Activated CD4-positive, alpha-beta memory T cell treated with anti-CD3 and anti-CD28 coated beads, Interleukin-2, amount 10 ng/mL, durations not matched to agents 7 days and 5 days (primary cell): ENCODE data around the gene OR10W1. TPM values are rescaled to one million over a fixed set of nuclear protein-coding genes. Genes with fewer than 3 reads are reported as not detected.

ENCODE experiments used
- CTCF ChIA-PET: fragments of 350-600 bp; sonication (Branson Sonifier 250); formaldehyde crosslinking; loops from one replicate; lab custom pipeline; 2021; ENCODE audit warnings: antibody characterized with exemption, inconsistent platforms; lab: Charles Lee
- POLR2A ChIA-PET: fragments of 350-600 bp; sonication (Branson Sonifier 250); formaldehyde crosslinking; loops from one replicate; lab custom pipeline; 2021; ENCODE audit warnings: antibody characterized with exemption; lab: Charles Lee
- DNase-seq: peaks from one replicate; pipeline ENCODE4 v3.0.0-alpha.2; 2020
- H3K27ac Mint-ChIP-seq: one replicate; pipeline ENCODE4 v1.8.0; 2021; ENCODE audit warnings: mild to moderate bottlenecking, mixed read lengths
- H3K27me3 Mint-ChIP-seq: one replicate; pipeline ENCODE4 v1.8.0; 2021; ENCODE audit warnings: mixed read lengths
- H3K36me3 Mint-ChIP-seq: one replicate; pipeline ENCODE4 v1.8.0; 2021; ENCODE audit warnings: low read depth, mixed read lengths
- H3K4me1 Mint-ChIP-seq: one replicate; pipeline ENCODE4 v1.8.0; 2021; ENCODE audit warnings: mixed read lengths
- H3K4me3 Mint-ChIP-seq: one replicate; pipeline ENCODE4 v1.8.0; 2021; ENCODE audit warnings: mild to moderate bottlenecking, mixed read lengths
- H3K9me3 Mint-ChIP-seq: one replicate; pipeline ENCODE4 v1.8.0; 2021; ENCODE audit warnings: mixed read lengths
- total RNA-seq, 2 experiments: library from RNA; stranded (reverse); gene quantifications; one replicate each; pipeline ENCODE4 v1.2.3, GENCODE V29; 2021

The OR10W1 gene, protein sequence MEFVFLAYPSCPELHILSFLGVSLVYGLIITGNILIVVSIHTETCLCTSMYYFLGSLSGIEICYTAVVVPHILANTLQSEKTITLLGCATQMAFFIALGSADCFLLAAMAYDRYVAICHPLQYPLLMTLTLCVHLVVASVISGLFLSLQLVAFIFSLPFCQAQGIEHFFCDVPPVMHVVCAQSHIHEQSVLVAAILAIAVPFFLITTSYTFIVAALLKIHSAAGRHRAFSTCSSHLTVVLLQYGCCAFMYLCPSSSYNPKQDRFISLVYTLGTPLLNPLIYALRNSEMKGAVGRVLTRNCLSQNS
- total RNA-seq, result not detected

DNA sequence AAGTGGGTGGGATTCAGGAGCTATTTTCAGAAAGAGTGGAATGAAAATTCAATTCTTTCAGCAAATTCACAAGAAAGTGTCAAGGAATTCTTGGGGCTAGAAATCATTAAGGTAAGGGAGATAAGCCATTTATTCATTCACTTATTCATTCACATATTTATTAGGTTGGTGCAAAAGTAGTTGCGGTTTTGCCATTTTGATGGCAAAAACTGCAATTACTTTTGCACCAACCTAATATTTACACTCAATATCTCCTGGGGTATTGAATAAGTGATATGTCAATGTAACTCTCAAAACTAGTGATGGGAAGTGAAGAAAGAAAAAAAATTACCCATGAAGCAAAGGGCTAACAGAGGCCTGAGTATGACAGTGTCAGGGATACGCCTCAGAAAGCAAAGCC is at the start of gene OR10W1:
Gene OR10W1 (minus strand): TSS at position 119 of the 400 bp plus-strand sequence. CDS start 402 bp downstream, outside the sequence.
- Mint-ChIP-seq H3K4me3 (no peak within 1 kb of the TSS), H3K4me1 (no peaks in the 10 kb centered on the region), H3K36me3 (no peaks in the 10 kb centered on the region), H3K27me3 (no peaks in the 10 kb centered on the region), H3K9me3 (no peaks in the 10 kb centered on the region), H3K27ac (no peak within 1 kb of the TSS)
- no peak for DNase-seq
- ChIA-PET CTCF (no interaction called here), POLR2A (no interaction called here)

GRCh38 chr11:58316142-58316541 is 48.1 kb upstream of the OR10W1 start:
- no peaks in the 10 kb centered on the region for H3K36me3 Mint-ChIP-seq
- ChIA-PET POLR2A (no interaction called here), CTCF (no interaction called here)

GRCh38 chr11:58301576-58301975 is 33.5 kb upstream of the OR10W1 start:
- Mint-ChIP-seq H3K4me3 (no peak overlapping the region), H3K27me3 (no peaks in the 10 kb centered on the region), H3K4me1 (no peaks in the 10 kb centered on the region), H3K9me3 (no peaks in the 10 kb centered on the region), H3K27ac (no peak overlapping the region), H3K36me3 (no peaks in the 10 kb centered on the region)
- DNase-seq, result no peak
- ChIA-PET POLR2A (no interaction called here), CTCF (no interaction called here)

More at GRCh38 chr11:58316142-58316541, 48.1 kb upstream of the OR10W1 start:
- no peak overlapping the region for H3K4me3 Mint-ChIP-seq
- H3K9me3 Mint-ChIP-seq, result no peaks in the 10 kb centered on the region
- no peak overlapping the region for H3K27ac Mint-ChIP-seq
- H3K4me1 Mint-ChIP-seq, result no peaks in the 10 kb centered on the region
- no peak for DNase-seq
- no peaks in the 10 kb centered on the region for H3K27me3 Mint-ChIP-seq

DNA sequence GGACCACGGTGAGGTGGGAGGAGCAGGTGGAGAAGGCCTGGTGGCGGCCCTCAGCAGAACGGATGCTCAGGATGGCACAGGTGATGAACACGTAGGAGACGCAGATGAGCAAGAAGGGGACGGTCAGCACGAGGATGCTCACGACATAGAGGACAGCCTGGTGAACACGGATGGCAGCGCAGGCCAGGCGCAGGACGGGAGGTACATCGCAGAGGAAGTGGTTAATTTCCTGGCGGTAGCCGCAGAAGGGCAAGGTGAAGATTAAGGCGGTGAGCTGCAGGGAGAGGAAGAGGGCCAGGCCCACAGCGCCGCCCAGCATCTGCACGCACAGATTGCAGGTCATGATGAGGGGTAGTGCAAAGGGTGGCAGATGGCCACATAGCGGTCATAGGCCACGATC is 24.0 kb upstream of the OR10W1 start:
- no peak overlapping the region for H3K27ac Mint-ChIP-seq
- no peaks in the 10 kb centered on the region for H3K9me3 Mint-ChIP-seq
- ChIA-PET POLR2A (no interaction called here), CTCF (no interaction called here)
- H3K27me3 Mint-ChIP-seq, result no peaks in the 10 kb centered on the region
- H3K4me1 Mint-ChIP-seq, result no peaks in the 10 kb centered on the region
- H3K4me3 Mint-ChIP-seq, result no peak overlapping the region
- no peaks in the 10 kb centered on the region for H3K36me3 Mint-ChIP-seq
- DNase-seq, result no peak

- Mint-ChIP-seq H3K27ac (no peak overlapping the region), H3K4me1 (no peaks in the 10 kb centered on the region), H3K36me3 (no peaks in the 10 kb centered on the region), H3K4me3 (no peak overlapping the region), H3K27me3 (no peaks in the 10 kb centered on the region), H3K9me3 (no peaks in the 10 kb centered on the region)
- ChIA-PET CTCF (no interaction called here), POLR2A (no interaction called here)
- DNase-seq, result no peak
These were observed 21.2 kb upstream of the OR10W1 start for GRCh38 chr11:58289266-58289665.

- Mint-ChIP-seq H3K4me1 (no peaks in the 10 kb centered on the region), H3K27me3 (no peaks in the 10 kb centered on the region), H3K9me3 (no peaks in the 10 kb centered on the region), H3K27ac (no peak overlapping the region), H3K4me3 (no peak overlapping the region), H3K36me3 (no peaks in the 10 kb centered on the region)
- POLR2A ChIA-PET, result no interaction called here
- no peak for DNase-seq
- CTCF ChIA-PET, result no interaction called here
These were observed 18.2 kb upstream of the OR10W1 start for GRCh38 chr11:58286249-58286648.

DNA sequence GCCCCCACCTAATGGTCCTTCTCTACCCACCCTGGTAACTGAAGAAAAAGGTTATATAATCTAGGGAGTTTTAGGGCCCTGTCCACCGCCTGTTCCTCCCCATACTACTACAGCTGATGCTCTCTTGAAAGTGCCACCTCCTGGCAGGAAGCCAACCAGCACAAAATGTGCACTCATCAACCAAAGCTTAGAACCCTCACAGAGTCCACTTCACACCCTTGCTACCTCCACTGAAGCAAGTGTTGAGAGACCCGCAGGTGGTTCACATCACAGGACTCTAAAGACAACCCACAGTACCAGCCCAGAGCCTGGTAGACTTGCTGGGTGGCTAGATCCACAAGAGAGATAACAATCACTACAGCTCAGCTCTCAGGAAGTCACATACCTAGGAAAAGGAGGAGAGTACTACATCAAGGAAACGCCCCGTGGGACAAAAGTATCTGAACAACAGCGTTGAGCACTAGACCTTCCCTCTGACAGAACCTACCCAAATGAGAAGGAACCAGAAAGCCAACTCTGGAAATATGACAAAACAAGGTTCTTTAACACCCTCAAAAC is 17.5 kb upstream of the OR10W1 start:
- Mint-ChIP-seq H3K36me3 (no peaks in the 10 kb centered on the region), H3K27me3 (no peaks in the 10 kb centered on the region), H3K9me3 (no peaks in the 10 kb centered on the region), H3K27ac (no peak overlapping the region), H3K4me3 (no peak overlapping the region), H3K4me1 (no peaks in the 10 kb centered on the region)
- no peak for DNase-seq
- ChIA-PET CTCF (no interaction called here), POLR2A (no interaction called here)

DNA sequence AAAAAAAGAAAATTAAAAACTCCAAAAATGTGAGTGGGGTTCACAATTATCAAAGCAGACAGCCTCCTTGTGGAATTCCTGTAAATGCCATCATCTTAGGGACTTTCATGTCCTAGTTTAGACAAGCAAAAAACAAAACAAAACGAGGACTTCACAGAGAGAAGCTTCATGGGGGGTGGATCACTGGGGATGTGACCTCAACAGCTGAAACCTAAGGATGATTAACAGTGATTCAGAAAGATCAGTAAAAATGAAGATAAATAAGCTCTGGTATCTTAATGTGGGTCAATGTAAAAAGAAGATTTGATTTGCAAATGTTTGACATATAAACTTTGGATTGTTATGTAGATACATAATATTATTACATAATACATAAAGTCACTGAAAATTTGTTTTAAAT is 8.1 kb upstream of the OR10W1 start:
- ChIA-PET POLR2A (no interaction called here), CTCF (no interaction called here)
- H3K4me3 Mint-ChIP-seq, result no peak overlapping the region
- H3K36me3 Mint-ChIP-seq, result no peaks in the 10 kb centered on the region
- H3K27ac Mint-ChIP-seq, result no peak overlapping the region
- peaks cover 2% of the 10 kb centered on the region for H3K9me3 Mint-ChIP-seq
- peaks cover 3% of the 10 kb centered on the region for H3K27me3 Mint-ChIP-seq
- no peaks in the 10 kb centered on the region for H3K4me1 Mint-ChIP-seq
- DNase-seq, result no peak

DNA sequence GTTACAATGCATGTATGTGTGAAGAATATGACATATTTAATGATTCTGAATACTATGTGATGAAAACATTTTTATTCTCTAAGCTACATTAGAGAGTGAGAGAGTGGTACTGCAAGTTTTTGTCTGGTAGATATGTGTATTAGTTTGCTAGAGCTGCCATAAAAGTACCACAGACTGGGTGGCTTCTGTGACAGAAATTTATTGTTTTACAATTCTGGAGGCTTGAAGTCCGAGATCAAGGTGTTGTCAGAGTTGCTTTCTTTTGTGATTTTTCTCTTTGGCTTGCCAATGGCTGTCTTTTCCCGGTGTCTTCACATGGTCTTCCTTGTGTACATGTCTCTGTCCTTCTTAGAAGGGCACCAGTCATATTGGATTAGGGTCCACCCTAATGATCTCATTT is 6.9 kb upstream of the OR10W1 start:
- CTCF ChIA-PET, result no interaction called here
- Mint-ChIP-seq H3K4me3 (no peak overlapping the region), H3K27me3 (peaks cover 3% of the 10 kb centered on the region), H3K36me3 (no peaks in the 10 kb centered on the region), H3K9me3 (peaks cover 2% of the 10 kb centered on the region), H3K4me1 (no peaks in the 10 kb centered on the region), H3K27ac (no peak overlapping the region)
- no peak for DNase-seq
- POLR2A ChIA-PET, result no interaction called here

GRCh38 chr11:58259983-58260382 is 8.1 kb downstream of the OR10W1 start:
- Mint-ChIP-seq H3K36me3 (no peaks in the 10 kb centered on the region), H3K4me3 (no peak overlapping the region), H3K27me3 (no peaks in the 10 kb centered on the region), H3K9me3 (no peaks in the 10 kb centered on the region), H3K4me1 (no peaks in the 10 kb centered on the region), H3K27ac (no peak overlapping the region)
- ChIA-PET POLR2A (no interaction called here), CTCF (no interaction called here)
- no peak for DNase-seq

DNA sequence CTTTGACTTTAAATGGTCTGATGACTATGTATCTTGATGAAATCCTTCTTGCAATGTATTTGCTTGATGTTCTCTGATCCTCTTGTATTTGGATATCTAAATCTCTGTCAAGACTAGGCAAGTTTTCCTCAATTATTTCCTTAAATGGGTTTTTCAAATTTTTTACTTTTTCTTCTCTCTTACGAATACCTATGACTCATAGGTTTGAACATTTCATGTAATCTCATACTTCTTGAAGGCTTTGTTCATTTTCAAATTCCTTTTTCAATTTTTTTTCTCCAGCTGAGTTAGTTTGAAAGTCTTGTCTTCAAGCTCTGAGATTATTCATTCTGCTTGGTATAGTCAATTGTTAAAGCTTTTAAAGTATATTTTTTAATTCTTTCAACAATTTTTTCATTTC is 13.1 kb downstream of the OR10W1 start:
- no peak overlapping the region for H3K4me3 Mint-ChIP-seq
- H3K27me3 Mint-ChIP-seq, result no peaks in the 10 kb centered on the region
- ChIA-PET CTCF (no interaction called here), POLR2A (no interaction called here)
- H3K27ac Mint-ChIP-seq, result no peak overlapping the region
- H3K4me1 Mint-ChIP-seq, result no peaks in the 10 kb centered on the region
- DNase-seq, result no peak
- no peaks in the 10 kb centered on the region for H3K9me3 Mint-ChIP-seq
- no peaks in the 10 kb centered on the region for H3K36me3 Mint-ChIP-seq

- POLR2A ChIA-PET, result no interaction called here
- H3K4me1 Mint-ChIP-seq, result no peaks in the 10 kb centered on the region
- no peak overlapping the region for H3K4me3 Mint-ChIP-seq
- CTCF ChIA-PET, result no interaction called here
- no peak overlapping the region for H3K27ac Mint-ChIP-seq
- no peaks in the 10 kb centered on the region for H3K36me3 Mint-ChIP-seq
- no peaks in the 10 kb centered on the region for H3K9me3 Mint-ChIP-seq
- H3K27me3 Mint-ChIP-seq, result no peaks in the 10 kb centered on the region
- DNase-seq, result no peak
These were observed 24.1 kb downstream of the OR10W1 start for GRCh38 chr11:58243954-58244353.

- H3K27me3 Mint-ChIP-seq, result no peaks in the 10 kb centered on the region
- DNase-seq, result no peak
- H3K36me3 Mint-ChIP-seq, result no peaks in the 10 kb centered on the region
- no peaks in the 10 kb centered on the region for H3K4me1 Mint-ChIP-seq
- no peak overlapping the region for H3K4me3 Mint-ChIP-seq
- no peaks in the 10 kb centered on the region for H3K9me3 Mint-ChIP-seq
- ChIA-PET POLR2A (no interaction called here), CTCF (no interaction called here)
- no peak overlapping the region for H3K27ac Mint-ChIP-seq
These were observed 40.0 kb downstream of the OR10W1 start for GRCh38 chr11:58227956-58228615.

GRCh38 chr11:58222721-58223120 is 45.3 kb downstream of the OR10W1 start:
- Mint-ChIP-seq H3K9me3 (no peaks in the 10 kb centered on the region), H3K27ac (no peak overlapping the region), H3K36me3 (no peaks in the 10 kb centered on the region), H3K4me3 (no peak overlapping the region), H3K4me1 (no peaks in the 10 kb centered on the region), H3K27me3 (no peaks in the 10 kb centered on the region)
- ChIA-PET POLR2A (no interaction called here), CTCF (no interaction called here)
- no peak for DNase-seq
